Ovary (tissue), 3 donors: Measurements from ENCODE around the gene ANTXRL.

Experiments
- CTCF ChIP-seq, 3 donors: fragments of 450-650 bp in 2 of 3; fragments of 200-600 bp in 1 of 3; IDR thresholded peaks; one replicate each; pipeline versions ENCODE4 v1.5.1 to v1.8.0; 2016 to 2022; ENCODE audit warnings: antibody characterized with exemption in 3 of 3, mild to moderate bottlenecking in 1 of 3
- POLR2A ChIP-seq: fragments of 450-650 bp; IDR thresholded peaks from one replicate; pipeline ENCODE4 v1.6.1; 2017; ENCODE audit warnings: antibody characterized with exemption, mild to moderate bottlenecking, moderate library complexity
- donor health status: DM: no; HTN: no; CAD: no.

DNA sequence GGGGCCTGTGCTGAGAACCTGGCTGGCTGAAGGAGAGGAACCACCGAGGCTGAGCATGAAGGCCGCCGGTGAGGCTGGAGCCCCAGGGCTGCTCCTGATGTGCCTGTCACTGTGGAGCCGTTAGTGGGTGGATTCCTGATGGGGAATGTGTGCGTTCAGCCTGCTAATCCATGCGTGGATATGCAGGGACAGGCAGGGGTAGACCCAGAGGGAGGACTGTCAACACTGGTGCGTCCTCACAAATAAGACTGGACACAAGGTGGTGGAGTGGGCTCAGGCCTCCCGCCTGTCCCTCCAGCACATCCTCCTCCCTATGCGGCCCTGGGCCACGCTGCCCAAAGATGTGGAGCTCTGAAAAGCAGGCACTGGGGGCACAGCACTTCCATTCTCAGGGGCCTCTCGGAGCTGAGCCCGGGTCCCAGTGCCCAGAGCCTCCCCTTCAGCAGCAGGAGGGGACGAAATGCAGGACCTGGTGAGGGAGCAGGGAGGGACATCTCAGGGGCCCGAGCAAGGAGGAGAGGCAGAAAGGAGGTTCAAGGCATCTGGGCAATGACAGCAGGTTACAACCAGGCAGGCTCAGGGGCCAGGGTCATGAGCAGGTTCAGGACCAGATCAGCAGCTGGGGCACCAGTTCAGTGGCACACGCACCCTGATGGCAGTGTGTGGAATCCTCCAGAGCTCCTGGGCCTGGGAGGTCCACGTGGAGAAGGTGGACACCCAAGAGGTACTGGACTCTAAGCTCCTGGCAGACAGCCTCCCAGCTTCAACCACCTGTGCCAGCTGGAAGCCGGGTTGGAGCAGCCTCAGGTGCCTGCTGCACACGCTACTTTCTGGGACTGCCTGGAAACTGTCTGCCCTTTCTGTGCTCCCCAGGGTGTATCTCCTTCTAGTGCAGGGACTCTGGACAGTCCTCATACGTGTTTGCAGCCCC lies 33.5 kb upstream of the ANTXRL start:
- no peak for TF ChIP-seq CTCF (IDR thresholded peaks at IDR 0.05)
- TF ChIP-seq POLR2A: no peak
